Prostate gland (tissue), 2 donors: ENCODE data around the gene VPS29. TPM values are rescaled to one million over a fixed set of nuclear protein-coding genes. Genes with fewer than 3 reads are reported as not detected.
"Not testable (repeated sequence)": the region's sequence is repeated elsewhere in the genome, so short reads cannot be mapped to it uniquely, and the experiment has no call there.

Source experiments
- DNase-seq: peaks from one replicate; pipeline ENCODE4 v3.0.0-alpha.2; 2019; ENCODE audit warnings: low spot score
- H3K27ac ChIP-seq, 2 donors: fragments of 200-600 bp; sonication (generic); 2 replicates each; pipeline ENCODE4 v1.5.1; 2017 to 2019
- H3K27me3 ChIP-seq: fragments of 200-600 bp; sonication (generic); replicated peaks from 2 replicates; pipeline ENCODE4 v1.5.1; 2019; ENCODE audit not compliant: insufficient read depth
- H3K36me3 ChIP-seq, 2 donors: fragments of 200-600 bp; sonication (generic); 1 replicate in 1 of 2; 2 replicates in 1 of 2; pipeline versions ENCODE4 v1.5.1 to v1.8.1; 2017 to 2019
- H3K4me1 ChIP-seq: fragments of 200-600 bp; sonication (generic); replicated peaks from 2 replicates; pipeline ENCODE4 v1.5.1; 2019
- H3K4me3 ChIP-seq, 2 donors: fragments of 200-600 bp; sonication (generic); 2 replicates each; pipeline ENCODE4 v1.5.1; 2017 to 2019
- H3K9me3 ChIP-seq: fragments of 200-600 bp; sonication (generic); 2 replicates; pipeline ENCODE4 v1.5.1; 2017
- CTCF ChIP-seq, 4 experiments: fragments of 200-600 bp in 2 of 4; fragments of 450-650 bp in 2 of 4; sonication (generic) in 2 of 4; IDR thresholded peaks; 1 replicate in 3 of 4; 2 replicates in 1 of 4; pipeline ENCODE4 v1.5.1; 2016 to 2019; ENCODE audit warnings: antibody characterized with exemption in 4 of 4, mild to moderate bottlenecking in 2 of 4, moderate library complexity in 2 of 4
- POLR2A ChIP-seq: fragments of 450-650 bp; IDR thresholded peaks from one replicate; pipeline ENCODE4 v1.6.1; 2016; ENCODE audit warnings: antibody characterized with exemption, mild to moderate bottlenecking
- POLR2AphosphoS5 ChIP-seq: sonication (generic); formaldehyde crosslinking; IDR thresholded peaks from one replicate; pipeline ENCODE4 v1.6.1; 2017; ENCODE audit warnings: antibody characterized with exemption
- WGBS: methylation state at CpG from one replicate; pipeline ENCODE4 v1.1.5; 2018; 5-methylcytosine and 5-hydroxymethylcytosine counted together
- intact Hi-C: fragments of 100-400 bp; cut with DNase I; formaldehyde crosslinking; loops from one replicate; pipeline ENCODE4 v1.14.2; 2022
- total RNA-seq, 2 donors: library from RNA; depleted of rRNA; stranded (reverse); fragments of >200 nt; gene quantifications; one replicate each; pipeline ENCODE4 v1.1.0, GENCODE V29; 2016

The VPS29 gene
- total RNA-seq, 2 donors from 2014 or later, result 60.5 to 89.8 TPM

DNA sequence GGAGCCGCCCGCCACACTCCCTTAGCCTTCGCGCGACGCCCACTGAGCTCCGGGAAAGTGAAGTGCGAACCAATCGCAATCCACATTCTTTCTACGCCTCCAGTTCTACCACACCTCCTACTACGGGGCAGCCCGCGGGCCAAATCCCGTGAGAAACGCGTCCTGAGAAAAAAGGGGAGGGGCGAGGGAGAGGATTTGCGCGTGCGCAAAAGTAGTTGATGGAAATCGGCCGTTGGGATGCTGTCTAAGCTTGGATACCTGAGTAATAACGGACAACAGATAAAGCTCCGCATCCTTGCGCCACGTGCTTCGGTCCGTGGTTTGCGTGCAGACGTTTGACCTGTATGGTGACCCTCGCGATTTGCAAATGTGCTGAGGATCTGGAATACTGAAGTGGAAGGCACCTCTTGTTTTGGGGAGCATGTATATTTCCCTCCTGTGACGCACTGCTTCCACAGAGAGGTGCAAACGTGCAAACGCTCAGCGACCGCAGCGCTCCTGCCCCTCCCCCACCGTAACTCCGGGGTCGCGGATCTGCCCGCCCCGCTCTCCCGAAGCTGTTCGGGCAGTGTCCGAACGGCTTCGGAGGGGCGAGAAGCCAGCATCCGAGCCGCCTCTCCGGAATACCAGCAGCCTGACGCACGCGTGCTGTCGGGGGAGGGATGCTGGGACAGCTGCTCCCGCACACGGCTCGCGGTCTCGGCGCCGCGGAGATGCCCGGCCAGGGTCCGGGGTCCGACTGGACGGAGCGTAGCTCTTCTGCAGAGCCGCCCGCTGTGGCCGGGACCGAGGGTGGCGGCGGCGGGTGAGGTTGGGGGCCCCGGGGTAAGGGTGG lies 33.5 kb downstream of the VPS29 start, which contains the start of the genes FAM216A and GPN3:
Gene FAM216A, plus strand, starts transcription at position 632 of the 835 bp plus-strand sequence. Its CDS starts 31 bp downstream, at position 663.
Gene GPN3, minus strand, starts transcription at position 44 of the 835 bp plus-strand sequence. CDS start 54 bp downstream, outside the sequence.
- no peaks in the 10 kb centered on the region for H3K4me1 ChIP-seq
- peak; percentile 100 for TF ChIP-seq POLR2AphosphoS5
- TF ChIP-seq POLR2A, result peak; percentile 86
- peak in 2 of 4 experiments; percentile 18 to 21 for TF ChIP-seq CTCF (IDR thresholded peaks at IDR 0.05)
- H3K27ac ChIP-seq, result peak within 1 kb of the TSS; percentile 80 to 92
- H3K27me3 ChIP-seq, result no peaks in the 10 kb centered on the region
- WGBS, result under 1% methylated on average over 76 of the region's 78 CpGs
- no peaks in the 10 kb centered on the region for H3K36me3 ChIP-seq
- DNase-seq, result peak; percentile 98
- intact Hi-C loops, result loop anchor here (5.0 to 10.0 kb wide), 3 partner anchors 34 to 226 kb away; partner anchors contain the start of genes RAD9B and VPS29
- no peaks in the 10 kb centered on the region for H3K9me3 ChIP-seq
- peak within 1 kb of the TSS; percentile 51 to 70 for H3K4me3 ChIP-seq

DNA sequence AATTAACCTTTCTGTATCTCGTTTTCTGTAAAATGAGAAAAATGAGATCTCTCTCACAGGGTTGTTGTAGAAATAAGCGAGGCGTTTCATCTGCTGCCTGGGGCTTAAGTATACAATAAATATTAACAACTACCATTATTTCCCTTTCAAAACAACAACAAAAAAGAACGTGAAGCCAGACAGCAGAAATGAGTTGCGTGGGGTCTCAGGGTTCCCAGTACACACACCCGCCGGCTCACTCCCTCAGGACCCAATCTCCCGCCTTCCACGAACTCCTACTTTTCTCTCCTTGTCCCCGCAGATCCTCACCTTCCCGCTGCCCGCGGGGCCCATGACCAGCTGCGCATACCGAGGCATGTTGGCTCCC lies 34.1 kb downstream of the VPS29 start:
- H3K9me3 ChIP-seq, result no peaks in the 10 kb centered on the region
- H3K4me1 ChIP-seq, result no peaks in the 10 kb centered on the region
- H3K4me3 ChIP-seq, result peak overlapping the region; percentile 51 to 70
- H3K27ac ChIP-seq, result peak overlapping the region; percentile 80 to 92
- TF ChIP-seq CTCF (IDR thresholded peaks at IDR 0.05), result no peak
- TF ChIP-seq POLR2AphosphoS5, result no peak
- no peak for TF ChIP-seq POLR2A
- DNase-seq, result no peak
- no peaks in the 10 kb centered on the region for H3K27me3 ChIP-seq
- under 1% methylated on average over 15 of the region's 15 CpGs for WGBS
- no peaks in the 10 kb centered on the region for H3K36me3 ChIP-seq
- intact Hi-C loops, result loop anchor here (5.0 to 10.0 kb wide), 3 partner anchors 34 to 227 kb away; partner anchors contain the start of genes RAD9B and VPS29

- intact Hi-C loops, result loop anchor here (5.0 to 10.0 kb wide), 3 partner anchors 36 to 228 kb away; partner anchors contain the start of genes RAD9B and VPS29
- no peaks in the 10 kb centered on the region for H3K9me3 ChIP-seq
- no peaks in the 10 kb centered on the region for H3K4me1 ChIP-seq
- no peak overlapping the region for H3K4me3 ChIP-seq
- no peak for DNase-seq
- TF ChIP-seq POLR2A, result no peak
- no peak for TF ChIP-seq POLR2AphosphoS5
- TF ChIP-seq CTCF (IDR thresholded peaks at IDR 0.05), result no peak
- no peaks in the 10 kb centered on the region for H3K27me3 ChIP-seq
- WGBS, result 40% methylated on average over 5 of the region's 5 CpGs
- no peak overlapping the region for H3K27ac ChIP-seq
- no peaks in the 10 kb centered on the region for H3K36me3 ChIP-seq
Measured at GRCh38 chr12:110466791-110467190, 35.1 kb downstream of the VPS29 start.

DNA sequence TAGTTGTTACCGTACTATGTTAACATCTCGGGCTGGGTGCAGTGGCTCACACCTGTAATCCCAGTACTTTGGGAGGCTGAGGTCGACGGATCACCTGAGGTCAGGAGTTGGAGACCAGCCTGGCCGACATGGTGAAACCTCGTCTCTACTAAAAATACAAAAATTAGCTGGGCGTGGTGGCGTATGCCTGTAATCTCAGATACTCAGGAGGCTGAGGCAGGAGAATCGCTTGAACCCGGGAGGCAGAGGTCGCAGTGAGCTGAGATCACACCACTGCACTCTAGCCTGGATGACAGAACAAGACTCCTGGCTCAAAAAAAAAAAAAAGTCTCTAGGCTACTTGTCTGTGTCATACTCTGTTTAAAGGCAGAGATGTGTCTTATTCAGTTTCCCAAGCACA lies 36.1 kb downstream of the VPS29 start:
- intact Hi-C loops, result loop anchor here (5.0 to 10.0 kb wide), 3 partner anchors 37 to 229 kb away; partner anchors contain the start of genes RAD9B and VPS29
- H3K27me3 ChIP-seq, H3K27ac ChIP-seq, H3K36me3 ChIP-seq, DNase-seq, H3K4me1 ChIP-seq, H3K4me3 ChIP-seq, H3K9me3 ChIP-seq: not testable (repeated sequence)
- 89% methylated on average over 11 of the region's 11 CpGs for WGBS

DNA sequence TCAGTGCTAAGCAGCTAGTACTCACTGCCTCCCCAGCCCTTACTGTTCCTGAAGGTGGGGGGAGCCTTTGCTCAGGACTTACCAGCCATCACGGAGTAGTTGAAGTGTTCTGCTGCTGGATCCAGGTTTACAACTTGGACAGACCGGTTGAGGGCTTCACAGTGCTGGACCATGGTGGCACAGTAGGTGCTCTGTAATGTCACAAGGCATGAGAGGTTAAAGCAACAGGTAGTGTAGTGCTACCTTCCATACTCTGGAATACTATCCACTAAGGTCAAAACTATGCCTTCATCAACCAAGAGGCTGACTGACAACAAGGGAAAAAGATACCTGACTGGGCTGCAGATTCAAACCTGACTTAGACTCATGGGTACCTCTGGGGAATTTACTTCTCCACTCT lies 36.9 kb downstream of the VPS29 start:
- intact Hi-C loops, result loop anchor here (5.0 to 10.0 kb wide), 3 partner anchors 37 to 230 kb away; partner anchors contain the start of genes RAD9B and VPS29
- Histone ChIP-seq H3K27ac (no peak overlapping the region), H3K9me3 (no peaks in the 10 kb centered on the region), H3K36me3 (no peaks in the 10 kb centered on the region), H3K27me3 (no peaks in the 10 kb centered on the region), H3K4me1 (no peaks in the 10 kb centered on the region), H3K4me3 (no peak overlapping the region)
- no peak for TF ChIP-seq POLR2AphosphoS5
- no peak for TF ChIP-seq POLR2A
- no peak for TF ChIP-seq CTCF (IDR thresholded peaks at IDR 0.05)
- 87% methylated on average over 2 of the region's 2 CpGs for WGBS
- no peak for DNase-seq

GRCh38 chr12:110461189-110461588 lies 40.7 kb downstream of the VPS29 start:
- 81% methylated on average over 5 of the region's 5 CpGs for WGBS
- intact Hi-C loops, result loop anchor here (10.0 kb wide), 1 partner anchor 234 kb away; no protein-coding TSS in a partner anchor
- H3K4me1 ChIP-seq, DNase-seq, H3K4me3 ChIP-seq, H3K27me3 ChIP-seq, H3K9me3 ChIP-seq, H3K36me3 ChIP-seq, H3K27ac ChIP-seq: not testable (repeated sequence)
